HG02885 (cell line): ENCODE results near the gene ZNF180.
"Not testable (repeated sequence)": the region's sequence is repeated elsewhere in the genome, so short reads cannot be mapped to it uniquely, and the experiment has no call there.

Source experiments
- ATAC-seq: cut with Tn5 transposase; IDR thresholded peaks from one replicate; pipeline ENCODE4 v1.9.1; 2021; ENCODE audit warnings: mild to moderate bottlenecking; ENCODE audit not compliant: unreplicated experiment, poor library complexity

ZNF180 gene

GRCh38 chr19:44499559-44499958 lies 763 bp downstream of the ZNF180 start:
- ATAC-seq, result no peak

GRCh38 chr19:44498988-44499387 lies 1.3 kb downstream of the ZNF180 start:
- no peak for ATAC-seq

GRCh38 chr19:44496711-44497110 lies 3.6 kb downstream of the ZNF180 start:
- ATAC-seq, result no peak

- no peak for ATAC-seq
Measured at GRCh38 chr19:44476559-44477408, 23.5 kb downstream of the ZNF180 start.

- ATAC-seq, result not testable (repeated sequence)
Measured at GRCh38 chr19:44468730-44469129, 31.6 kb downstream of the ZNF180 start.

- ATAC-seq, result not testable (repeated sequence)
Measured at GRCh38 chr19:44462600-44463286, 37.6 kb downstream of the ZNF180 start.

GRCh38 chr19:44456016-44456415 lies 44.3 kb downstream of the ZNF180 start:
- not testable (repeated sequence) for ATAC-seq

- ATAC-seq, result no peak
Measured at GRCh38 chr19:44455100-44455499, 45.2 kb downstream of the ZNF180 start.

- ATAC-seq, result no peak
Measured at GRCh38 chr19:44452367-44452766, 48.0 kb downstream of the ZNF180 start.

- no peak for ATAC-seq
Measured at GRCh38 chr19:44451687-44452086, 48.6 kb downstream of the ZNF180 start.

- no peak for ATAC-seq
Measured at GRCh38 chr19:44447916-44448674, 52.2 kb downstream of the ZNF180 start, which contains the start of gene ZNF229. Gene ZNF229 (minus strand): TSS chr19:44448472. CDS start chr19:44442847, 5,625 bp downstream.

GRCh38 chr19:44438441-44438840 lies 61.9 kb downstream of the ZNF180 start:
- no peak for ATAC-seq

- no peak for ATAC-seq
Measured at GRCh38 chr19:44435441-44435840, 64.9 kb downstream of the ZNF180 start.

GRCh38 chr19:44430956-44431355 lies 69.4 kb downstream of the ZNF180 start:
- ATAC-seq, result no peak
